ENCODE data around the gene PSMD13. TPM values are rescaled to one million over a fixed set of nuclear protein-coding genes. Genes with fewer than 3 reads are reported as not detected.

The PSMD13 gene
- total RNA-seq, 1 donor from 2014 or later = 137 TPM

DNA sequence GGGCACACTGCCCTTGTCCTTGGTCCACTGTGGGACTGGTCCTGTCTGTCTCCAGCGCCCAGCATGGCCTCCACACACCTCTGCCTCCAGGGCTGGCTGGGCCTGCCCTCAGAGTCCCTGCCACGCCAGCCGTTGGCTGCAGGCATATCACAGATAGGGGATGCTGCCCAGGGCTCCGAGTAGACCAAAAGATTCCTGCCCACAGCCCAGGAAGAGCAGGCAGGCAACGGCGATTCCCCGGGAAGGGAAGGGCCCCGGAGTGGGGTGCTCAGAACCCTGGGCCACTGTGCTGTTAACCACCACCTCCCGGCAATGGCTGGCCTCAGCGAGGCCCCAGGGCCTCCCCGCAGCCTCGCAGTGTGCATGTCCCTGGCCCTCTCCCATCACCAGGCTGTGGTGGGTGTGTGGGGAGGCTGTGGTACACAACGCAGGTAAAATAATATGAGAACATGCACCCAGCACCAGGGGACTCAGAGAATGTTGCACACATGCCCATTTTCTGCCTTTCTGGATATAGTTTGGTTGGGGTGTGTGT, 60.3 kb downstream of the PSMD13 start:
- FAIRE-seq (no peak), DNase-seq (ENCODE audit: low read depth) (no peak)
- Histone ChIP-seq H3K79me2 (ENCODE audit: insufficient read depth, low read length) (no peaks in the 10 kb centered on the region), H3K9ac (ENCODE audit: low read length) (no peak overlapping the region), H4K20me1 (ENCODE audit: insufficient read depth, low read length) (no peaks in the 10 kb centered on the region), H3K27ac (ENCODE audit: low read depth, low read length) (no peak overlapping the region), H3K4me3 (ENCODE audit: insufficient read depth, low read depth, low read length) (no peak overlapping the region), H3K4me2 (ENCODE audit: low read length) (no peak overlapping the region), H3K27me3 (ENCODE audit: insufficient read depth, low read length) (no peaks in the 10 kb centered on the region), H3K36me3 (ENCODE audit: insufficient read depth, low read length) (no peaks in the 10 kb centered on the region), H2AFZ (ENCODE audit: low read depth, low read length) (no peak overlapping the region), H3K4me1 (ENCODE audit: insufficient read depth, low read length) (no peaks in the 10 kb centered on the region), H3K9me3 (ENCODE audit: insufficient read depth, low read depth, low read length) (no peaks in the 10 kb centered on the region)
- H3K27me3 Mint-ChIP-seq (ENCODE audit: low read depth, unreplicated experiment) = peaks cover 11% of the 10 kb centered on the region
- H3K9me3 Mint-ChIP-seq (ENCODE audit: unreplicated experiment) = no peaks in the 10 kb centered on the region
- H3K4me1 Mint-ChIP-seq (ENCODE audit: low read depth, unreplicated experiment) = peaks cover 3% of the 10 kb centered on the region
- no peak overlapping the region for H3K27ac Mint-ChIP-seq (ENCODE audit: unreplicated experiment)
- peaks cover 3% of the 10 kb centered on the region for H3K36me3 Mint-ChIP-seq (ENCODE audit: low read depth, unreplicated experiment)
- TF ChIP-seq, protein P1, sequence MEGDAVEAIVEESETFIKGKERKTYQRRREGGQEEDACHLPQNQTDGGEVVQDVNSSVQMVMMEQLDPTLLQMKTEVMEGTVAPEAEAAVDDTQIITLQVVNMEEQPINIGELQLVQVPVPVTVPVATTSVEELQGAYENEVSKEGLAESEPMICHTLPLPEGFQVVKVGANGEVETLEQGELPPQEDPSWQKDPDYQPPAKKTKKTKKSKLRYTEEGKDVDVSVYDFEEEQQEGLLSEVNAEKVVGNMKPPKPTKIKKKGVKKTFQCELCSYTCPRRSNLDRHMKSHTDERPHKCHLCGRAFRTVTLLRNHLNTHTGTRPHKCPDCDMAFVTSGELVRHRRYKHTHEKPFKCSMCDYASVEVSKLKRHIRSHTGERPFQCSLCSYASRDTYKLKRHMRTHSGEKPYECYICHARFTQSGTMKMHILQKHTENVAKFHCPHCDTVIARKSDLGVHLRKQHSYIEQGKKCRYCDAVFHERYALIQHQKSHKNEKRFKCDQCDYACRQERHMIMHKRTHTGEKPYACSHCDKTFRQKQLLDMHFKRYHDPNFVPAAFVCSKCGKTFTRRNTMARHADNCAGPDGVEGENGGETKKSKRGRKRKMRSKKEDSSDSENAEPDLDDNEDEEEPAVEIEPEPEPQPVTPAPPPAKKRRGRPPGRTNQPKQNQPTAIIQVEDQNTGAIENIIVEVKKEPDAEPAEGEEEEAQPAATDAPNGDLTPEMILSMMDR (IDR thresholded peaks at IDR 0.05; ENCODE audit: insufficient read depth, low read depth, low read length) = no peak
- no peak for TF ChIP-seq EZH2 (IDR thresholded peaks at IDR 0.05; ENCODE audit: insufficient read depth, low read length)
- H3K4me3 Mint-ChIP-seq (ENCODE audit: unreplicated experiment) = no peak overlapping the region

DNA sequence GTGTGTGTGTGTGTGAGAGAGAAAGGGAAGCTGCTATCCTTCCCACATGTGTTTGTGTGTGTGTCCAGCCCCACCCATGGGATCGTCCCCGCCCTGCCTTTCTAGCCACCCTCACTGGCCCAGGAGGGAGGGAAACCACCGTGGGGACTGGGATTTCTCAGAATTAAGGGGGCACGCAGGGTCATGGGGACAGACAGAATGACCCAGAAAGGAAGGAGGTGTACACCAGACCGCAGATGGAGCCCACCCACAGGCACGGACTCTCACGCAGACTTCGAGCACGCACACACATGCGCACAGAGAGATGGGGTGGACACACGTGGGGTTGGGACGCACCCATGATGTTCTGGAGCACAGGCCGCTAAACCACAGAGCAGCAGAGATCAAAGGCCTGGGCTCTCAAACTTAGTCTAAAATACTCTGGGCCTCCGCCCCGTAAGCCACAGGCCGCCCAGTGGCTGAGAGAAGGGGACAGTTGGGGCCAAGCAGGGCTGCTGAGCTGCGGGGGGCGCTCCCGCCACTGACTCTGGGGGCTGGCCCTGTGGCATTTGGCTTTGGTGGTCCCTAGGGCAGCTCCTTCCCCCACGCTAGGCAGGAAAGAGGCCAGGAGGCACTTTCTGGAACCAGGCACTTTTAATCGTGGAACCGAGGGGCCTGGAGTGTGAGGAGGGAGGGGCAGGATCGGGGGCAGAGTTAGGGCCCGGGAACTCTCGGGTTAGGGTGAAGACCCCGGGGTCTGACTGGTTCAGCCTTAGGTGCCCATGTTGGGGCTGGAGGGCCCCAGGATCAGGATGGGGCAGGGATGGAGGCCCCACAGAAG, 61.0 kb downstream of the PSMD13 start:
- H2AFZ ChIP-seq (ENCODE audit: low read depth, low read length) = no peak overlapping the region
- TF ChIP-seq EZH2 (IDR thresholded peaks at IDR 0.05; ENCODE audit: insufficient read depth, low read length) = no peak
- TF ChIP-seq, protein P1 (IDR thresholded peaks at IDR 0.05; ENCODE audit: insufficient read depth, low read depth, low read length) = no peak

More for the DNA sequence above, 61.0 kb downstream of the PSMD13 start:
- Mint-ChIP-seq H3K9me3 (ENCODE audit: unreplicated experiment) (peaks cover under 1% of the 10 kb centered on the region), H3K27ac (ENCODE audit: unreplicated experiment) (no peak overlapping the region), H3K4me1 (ENCODE audit: low read depth, unreplicated experiment) (peaks cover 3% of the 10 kb centered on the region), H3K36me3 (ENCODE audit: low read depth, unreplicated experiment) (peaks cover 3% of the 10 kb centered on the region), H3K27me3 (ENCODE audit: low read depth, unreplicated experiment) (peaks cover 11% of the 10 kb centered on the region), H3K4me3 (ENCODE audit: unreplicated experiment) (no peak overlapping the region)
- Histone ChIP-seq H3K4me3 (ENCODE audit: insufficient read depth, low read depth, low read length) (no peak overlapping the region), H3K36me3 (ENCODE audit: insufficient read depth, low read length) (no peaks in the 10 kb centered on the region), H3K27ac (ENCODE audit: low read depth, low read length) (no peak overlapping the region), H3K4me1 (ENCODE audit: insufficient read depth, low read length) (no peaks in the 10 kb centered on the region), H3K9ac (ENCODE audit: low read length) (no peak overlapping the region), H3K27me3 (ENCODE audit: insufficient read depth, low read length) (no peaks in the 10 kb centered on the region), H3K4me2 (ENCODE audit: low read length) (no peak overlapping the region), H3K9me3 (ENCODE audit: insufficient read depth, low read depth, low read length) (no peaks in the 10 kb centered on the region), H4K20me1 (ENCODE audit: insufficient read depth, low read length) (no peaks in the 10 kb centered on the region), H3K79me2 (ENCODE audit: insufficient read depth, low read length) (no peaks in the 10 kb centered on the region)
- FAIRE-seq (no peak), DNase-seq (ENCODE audit: low read depth) (no peak)
